Kidney epithelial cell (primary cell): ENCODE data around the gene BCAS3. TPM values are rescaled to one million over a fixed set of nuclear protein-coding genes. Genes with fewer than 3 reads are reported as not detected.

ENCODE experiments used
- DNase-seq: peaks from one replicate; pipeline ENCODE4 v3.0.0-alpha.2; 2010; ENCODE audit warnings: low read depth
- H3K27me3 ChIP-seq: 2 replicates; pipeline ENCODE4 v1.6.0; 2011; ENCODE audit warnings: low read length; ENCODE audit not compliant: control insufficient read depth, insufficient read depth
- H3K36me3 ChIP-seq: 2 replicates; pipeline ENCODE4 v1.5.1; 2011; ENCODE audit warnings: low read length; ENCODE audit not compliant: control insufficient read depth, insufficient read depth
- H3K4me3 ChIP-seq: 2 replicates; pipeline ENCODE4 v1.5.1; 2011; ENCODE audit warnings: low read depth, mild to moderate bottlenecking, control low read depth, low read length
- CTCF ChIP-seq: IDR thresholded peaks from 2 replicates; pipeline ENCODE4 v1.5.1; 2011; ENCODE audit warnings: mild to moderate bottlenecking, moderate library complexity, low read length, control low read depth, inconsistent platforms; ENCODE audit not compliant: insufficient read depth, poor library complexity, severe bottlenecking
- total RNA-seq: library from RNA; depleted of rRNA; stranded (reverse); fragments of >200 nt; gene quantifications from 2 replicates; pipeline ENCODE4 v1.2.3, GENCODE V29; 2015

Gene BCAS3
- total RNA-seq, 1 donor from 2014 or later: 26.7 TPM

- no peak overlapping the region for H3K4me3 ChIP-seq
- no peak for DNase-seq
- no peaks in the 10 kb centered on the region for H3K36me3 ChIP-seq
- no peak for TF ChIP-seq CTCF
- H3K27me3 ChIP-seq: no peaks in the 10 kb centered on the region
Measured at GRCh38 chr17:61063528-61063927, 385.9 kb downstream of the BCAS3 start.

GRCh38 chr17:61064087-61064951, 386.7 kb downstream of the BCAS3 start:
- DNase-seq: no peak
- Histone ChIP-seq H3K4me3 (no peak overlapping the region), H3K27me3 (no peaks in the 10 kb centered on the region), H3K36me3 (no peaks in the 10 kb centered on the region)
- no peak for TF ChIP-seq CTCF

GRCh38 chr17:61065263-61065773, 387.7 kb downstream of the BCAS3 start:
- no peaks in the 10 kb centered on the region for H3K36me3 ChIP-seq
- no peak for TF ChIP-seq CTCF
- no peaks in the 10 kb centered on the region for H3K27me3 ChIP-seq
- H3K4me3 ChIP-seq: no peak overlapping the region
- no peak for DNase-seq

- no peaks in the 10 kb centered on the region for H3K27me3 ChIP-seq
- DNase-seq: no peak
- no peak for TF ChIP-seq CTCF
- no peaks in the 10 kb centered on the region for H3K36me3 ChIP-seq
- H3K4me3 ChIP-seq: no peak overlapping the region
Measured at GRCh38 chr17:61066062-61066461, 388.4 kb downstream of the BCAS3 start.

- Histone ChIP-seq H3K36me3 (no peaks in the 10 kb centered on the region), H3K4me3 (no peak overlapping the region), H3K27me3 (no peaks in the 10 kb centered on the region)
- no peak for TF ChIP-seq CTCF
- no peak for DNase-seq
Measured at GRCh38 chr17:61070649-61071048, 393.0 kb downstream of the BCAS3 start.

GRCh38 chr17:61072648-61073047, 395.0 kb downstream of the BCAS3 start:
- no peak for DNase-seq
- H3K27me3 ChIP-seq: no peaks in the 10 kb centered on the region
- TF ChIP-seq CTCF: no peak
- H3K36me3 ChIP-seq: no peaks in the 10 kb centered on the region
- no peak overlapping the region for H3K4me3 ChIP-seq
